NB4 (cell line): ENCODE results near the gene PSAP.
A peak's percentile ranks its signal among the peaks of the same experiment; 100 is the strongest.
"Not testable (repeated sequence)": the region's sequence is repeated elsewhere in the genome, so short reads cannot be mapped to it uniquely, and the experiment has no call there.

Source experiments
- DNase-seq: peaks from one replicate; pipeline ENCODE4 v3.0.0; 2010; ENCODE audit warnings: low read depth
- H3K4me3 ChIP-seq: one replicate; pipeline ENCODE4 v1.5.1; 2011; ENCODE audit warnings: mild to moderate bottlenecking, low read depth, low read length, moderate library complexity
- MYC ChIP-seq: IDR thresholded peaks from 2 replicates; pipeline ENCODE4 v1.6.1; 2011; ENCODE audit warnings: low read depth, low read length
- POLR2A ChIP-seq: IDR thresholded peaks from 2 replicates; pipeline ENCODE4 v1.6.1; 2011; ENCODE audit warnings: mild to moderate bottlenecking; ENCODE audit not compliant: insufficient read length; ENCODE audit errors: extremely low read depth
- TF ChIP-seq, protein P1 (sequence below): IDR thresholded peaks from one replicate; pipeline ENCODE4 v1.5.1; 2012; ENCODE audit warnings: low read depth, low read length
- TF ChIP-seq, protein P2 (sequence below): IDR thresholded peaks from 2 replicates; pipeline ENCODE4 v1.6.1; 2011; ENCODE audit warnings: low read depth, low read length

The PSAP gene

DNA sequence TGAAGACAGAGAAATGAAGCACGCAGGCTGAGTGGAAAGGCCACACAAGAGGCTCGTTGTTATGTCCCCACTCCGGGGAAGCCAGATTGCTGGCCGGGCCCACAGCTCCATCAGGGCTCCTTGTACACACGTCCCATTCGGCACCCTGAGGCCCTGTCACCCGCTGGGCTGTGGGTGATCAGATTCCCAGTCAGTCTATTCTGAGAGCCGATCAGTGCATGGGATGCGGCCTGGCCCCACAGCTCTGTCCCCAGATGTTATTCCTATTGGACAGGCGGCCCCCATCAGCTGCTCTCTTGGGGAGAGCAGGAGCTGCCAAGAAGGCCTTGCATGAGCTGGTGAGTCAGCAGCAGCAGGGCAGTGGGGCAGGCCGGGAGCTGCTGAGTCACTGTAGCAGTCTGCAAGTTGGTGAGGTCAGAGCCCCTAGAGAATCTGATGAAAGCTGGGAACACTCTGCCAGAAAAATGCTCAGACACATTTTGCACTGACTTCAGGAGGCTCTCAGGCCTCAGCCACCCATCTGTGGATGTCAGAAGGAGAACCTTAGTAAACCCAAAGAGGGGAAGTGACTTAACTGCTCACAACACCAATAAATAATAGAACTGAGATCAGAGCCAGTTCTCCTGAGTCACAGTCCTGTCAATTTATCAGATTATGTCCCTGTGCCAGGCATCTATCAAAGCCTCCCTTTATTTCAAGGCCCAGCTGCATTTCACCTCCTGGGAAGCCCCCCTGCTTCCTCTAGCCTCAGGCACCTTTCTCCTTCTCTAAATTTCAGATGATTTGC lies 9.4 kb upstream of the PSAP start:
- TF ChIP-seq, protein P1, sequence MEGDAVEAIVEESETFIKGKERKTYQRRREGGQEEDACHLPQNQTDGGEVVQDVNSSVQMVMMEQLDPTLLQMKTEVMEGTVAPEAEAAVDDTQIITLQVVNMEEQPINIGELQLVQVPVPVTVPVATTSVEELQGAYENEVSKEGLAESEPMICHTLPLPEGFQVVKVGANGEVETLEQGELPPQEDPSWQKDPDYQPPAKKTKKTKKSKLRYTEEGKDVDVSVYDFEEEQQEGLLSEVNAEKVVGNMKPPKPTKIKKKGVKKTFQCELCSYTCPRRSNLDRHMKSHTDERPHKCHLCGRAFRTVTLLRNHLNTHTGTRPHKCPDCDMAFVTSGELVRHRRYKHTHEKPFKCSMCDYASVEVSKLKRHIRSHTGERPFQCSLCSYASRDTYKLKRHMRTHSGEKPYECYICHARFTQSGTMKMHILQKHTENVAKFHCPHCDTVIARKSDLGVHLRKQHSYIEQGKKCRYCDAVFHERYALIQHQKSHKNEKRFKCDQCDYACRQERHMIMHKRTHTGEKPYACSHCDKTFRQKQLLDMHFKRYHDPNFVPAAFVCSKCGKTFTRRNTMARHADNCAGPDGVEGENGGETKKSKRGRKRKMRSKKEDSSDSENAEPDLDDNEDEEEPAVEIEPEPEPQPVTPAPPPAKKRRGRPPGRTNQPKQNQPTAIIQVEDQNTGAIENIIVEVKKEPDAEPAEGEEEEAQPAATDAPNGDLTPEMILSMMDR: no peak
- TF ChIP-seq, protein P2, sequence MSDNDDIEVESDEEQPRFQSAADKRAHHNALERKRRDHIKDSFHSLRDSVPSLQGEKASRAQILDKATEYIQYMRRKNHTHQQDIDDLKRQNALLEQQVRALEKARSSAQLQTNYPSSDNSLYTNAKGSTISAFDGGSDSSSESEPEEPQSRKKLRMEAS: peak; percentile 77
- no peak for TF ChIP-seq POLR2A
- peak; percentile 60; the same call in 1 of the 2 replicates for TF ChIP-seq MYC
- peak; percentile 99 for DNase-seq
- no peak overlapping the region for H3K4me3 ChIP-seq

DNA sequence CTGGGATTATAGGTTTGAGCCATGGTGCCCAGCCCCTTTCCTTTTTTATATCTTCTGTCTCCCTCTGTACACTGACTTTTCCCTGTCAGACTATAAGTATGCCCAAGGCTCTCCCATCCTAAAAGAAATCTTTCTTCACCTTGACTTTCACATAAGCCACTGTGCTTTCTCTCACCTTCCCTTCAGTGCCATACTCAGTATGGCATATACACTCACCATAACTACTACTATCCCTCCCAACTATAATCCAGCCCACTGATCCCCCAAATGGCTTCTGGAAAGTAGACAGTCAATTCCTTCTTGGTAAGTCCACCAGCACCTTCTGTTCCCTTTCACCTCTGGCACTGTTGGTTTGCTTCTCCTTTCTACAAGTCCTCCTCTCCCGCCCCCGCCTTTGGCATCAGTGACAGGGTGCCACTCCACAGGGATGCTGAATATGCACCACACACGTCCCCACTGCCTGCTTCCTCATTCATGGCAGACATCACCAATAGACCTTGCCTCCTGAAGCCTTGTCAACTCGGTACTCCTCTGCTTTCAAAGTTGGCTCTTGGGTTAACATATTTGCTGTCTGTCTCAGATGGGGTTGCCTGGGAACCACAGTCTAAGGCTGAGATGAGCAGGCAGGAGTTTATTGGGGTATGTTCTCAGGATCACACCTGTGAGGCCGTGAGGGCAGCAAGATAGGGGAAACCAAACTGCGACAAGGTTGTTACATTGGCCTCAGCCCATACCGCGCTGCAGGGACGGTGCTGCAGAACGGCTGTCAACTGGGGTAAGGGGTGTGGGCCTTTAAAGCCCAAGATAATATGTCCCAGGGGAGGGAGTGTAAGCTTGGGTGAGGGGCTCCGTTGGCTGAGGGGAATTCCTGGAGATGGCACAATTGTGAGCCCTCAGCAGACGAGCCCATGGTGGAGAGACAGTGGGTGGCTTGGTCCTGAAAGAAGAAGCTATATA lies 7.2 kb upstream of the PSAP start:
- peak; percentile 61 for DNase-seq
- TF ChIP-seq POLR2A (no peak), MYC (no peak)
- TF ChIP-seq, protein P1: no peak
- TF ChIP-seq, protein P2: no peak
- no peak overlapping the region for H3K4me3 ChIP-seq

DNA sequence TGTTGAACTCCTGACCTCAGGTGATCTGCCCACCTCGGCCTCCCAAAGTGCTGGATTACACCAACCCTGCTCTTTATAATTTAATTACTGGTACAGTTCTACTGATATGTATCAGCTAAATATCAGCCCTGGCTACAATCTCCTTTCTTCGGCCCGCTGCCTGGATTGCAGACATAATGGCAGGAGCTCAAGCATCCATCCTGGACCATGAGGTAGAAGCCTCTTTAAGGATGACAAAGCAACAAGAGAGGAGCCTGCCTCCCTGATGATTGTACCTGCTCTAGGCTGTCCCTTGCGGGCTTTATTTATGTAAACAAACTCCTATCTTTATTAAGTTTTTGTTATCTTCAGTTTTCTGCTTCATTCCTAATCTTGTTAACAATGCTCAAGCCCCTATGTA lies 5.6 kb upstream of the PSAP start:
- TF ChIP-seq MYC (no peak), POLR2A (no peak)
- TF ChIP-seq, protein P1: no peak
- TF ChIP-seq, protein P2: no peak
- DNase-seq: no peak
- H3K4me3 ChIP-seq: no peak overlapping the region

DNA sequence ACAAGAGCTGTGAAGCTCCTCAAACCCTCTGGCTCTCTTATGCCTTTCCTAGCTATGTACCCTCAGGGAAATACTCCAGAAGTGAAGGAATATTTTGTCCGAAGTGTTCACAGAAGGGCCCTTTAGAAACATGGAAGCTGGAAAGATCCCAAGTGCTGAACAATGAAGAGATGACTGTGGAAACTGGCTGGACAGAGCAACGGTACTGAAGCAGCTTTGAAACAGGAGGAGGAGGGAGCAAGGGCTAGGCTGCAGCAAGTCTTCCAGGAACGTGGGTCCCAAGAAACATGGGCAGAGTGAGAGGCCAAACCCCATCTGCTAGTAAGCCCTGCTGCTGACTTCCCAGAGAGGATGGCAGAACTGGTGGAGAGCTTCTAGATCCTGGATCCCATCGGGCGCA lies 3.0 kb upstream of the PSAP start:
- no peak for DNase-seq
- H3K4me3 ChIP-seq: no peak overlapping the region
- TF ChIP-seq, protein P2: no peak
- TF ChIP-seq, protein P1: no peak
- TF ChIP-seq MYC (no peak), POLR2A (no peak)

DNA sequence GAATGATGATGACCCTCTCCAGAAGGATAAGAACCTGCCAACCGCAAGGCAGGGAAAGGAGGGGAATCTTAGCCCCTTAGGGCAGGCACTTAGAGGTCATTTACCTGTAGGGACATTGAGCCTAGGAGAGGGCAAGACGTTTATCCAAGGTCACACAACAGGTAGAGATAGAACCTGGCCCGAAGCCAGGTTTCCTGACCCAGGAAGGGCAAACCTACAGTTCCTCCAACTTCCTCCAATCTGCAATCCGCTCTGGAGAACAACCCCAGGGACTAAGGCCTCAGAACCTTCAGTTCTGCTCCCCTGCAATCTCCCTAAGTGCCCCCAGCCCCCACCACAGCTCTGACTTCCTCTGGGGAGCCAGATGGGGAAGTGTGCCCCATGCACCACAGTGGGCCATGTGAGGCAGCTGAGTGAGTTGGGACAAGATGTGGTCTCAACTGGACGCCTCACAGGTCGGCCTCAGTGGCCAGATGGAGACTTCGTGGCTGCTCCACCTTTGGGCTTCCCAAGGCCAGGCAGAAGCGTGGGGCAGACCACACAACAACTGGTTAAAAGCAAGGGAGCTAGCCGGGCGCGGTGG lies 1.4 kb upstream of the PSAP start:
- TF ChIP-seq, protein P1: no peak
- TF ChIP-seq, protein P2: peak; percentile 74
- TF ChIP-seq POLR2A: no peak
- TF ChIP-seq MYC: peak; percentile 64
- DNase-seq: peak; percentile 87
- no peak overlapping the region for H3K4me3 ChIP-seq

DNA sequence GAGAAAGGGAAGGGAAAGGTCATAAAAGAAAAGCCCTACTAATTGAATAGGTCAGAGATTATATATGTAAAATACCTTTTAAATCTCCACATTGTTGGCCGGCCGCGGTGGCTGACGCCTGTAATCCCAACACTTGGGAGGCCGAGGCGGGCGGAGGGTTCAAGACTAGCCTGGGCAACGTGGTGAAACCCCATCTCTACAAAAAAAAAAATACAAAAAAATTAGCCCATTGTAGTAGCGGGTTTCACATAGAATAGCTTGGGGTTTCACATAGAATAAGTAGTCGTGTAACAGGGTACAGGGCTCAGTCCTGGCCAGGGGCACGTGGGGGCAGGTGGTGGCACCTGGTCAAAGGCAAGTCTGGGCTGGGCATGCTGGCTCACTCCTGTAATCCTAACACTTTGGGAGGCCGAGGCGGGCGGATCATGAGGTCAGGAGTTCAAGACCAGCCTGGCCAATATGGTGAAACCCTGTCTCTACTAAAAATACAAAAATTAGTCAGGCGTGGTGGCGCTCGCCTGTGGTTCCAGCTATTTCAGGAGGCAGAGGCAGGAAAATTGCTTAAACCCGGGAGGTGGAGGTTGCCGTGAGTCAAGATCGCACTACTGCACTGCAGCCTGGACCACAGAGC lies 529 bp upstream of the PSAP start:
- not testable (repeated sequence) for DNase-seq, H3K4me3 ChIP-seq
